ENCODE data around the gene SKAP2. TPM values are rescaled to one million over a fixed set of nuclear protein-coding genes. Genes with fewer than 3 reads are reported as not detected.

The SKAP2 gene
- total and polyA plus RNA-seq, 8 donors, result 4.6 to 127 (median 9.6) TPM

GRCh38 chr7:26619348-26619984 lies 244.9 kb downstream of the SKAP2 start:
- H3K4me3 ChIP-seq, result no peak overlapping the region
- no peaks in the 10 kb centered on the region for H3K4me1 ChIP-seq
- TF ChIP-seq POLR2AphosphoS5 (IDR thresholded peaks at IDR 0.05) (no peak), EP300 (IDR thresholded peaks at IDR 0.05) (no peak), POLR2A (IDR thresholded peaks at IDR 0.05) (no peak), CTCF (IDR thresholded peaks at IDR 0.05) (no peak)
- H3K9me3 ChIP-seq, result no peaks in the 10 kb centered on the region
- WGBS, 5 donors, result 93 to 98% (median 96%) methylated on average over 4 of the region's 4 CpGs
- DNase-seq, result no peak
- H3K27me3 ChIP-seq, result no peaks in the 10 kb centered on the region
- intact Hi-C loops (cut with DNase I; ENCODE audit: low total_unique reads), result no loop called here
- H3K36me3 ChIP-seq, result no peaks in the 10 kb centered on the region
- H3K27ac ChIP-seq, result no peak overlapping the region

GRCh38 chr7:26618898-26619297 lies 245.5 kb downstream of the SKAP2 start:
- WGBS, 5 donors, result 85 to 96% (median 86%) methylated on average over 8 of the region's 8 CpGs
- intact Hi-C loops (cut with DNase I; ENCODE audit: low total_unique reads), result no loop called here
- Histone ChIP-seq H3K36me3 (no peaks in the 10 kb centered on the region), H3K27me3 (no peaks in the 10 kb centered on the region), H3K27ac (no peak overlapping the region), H3K4me1 (no peaks in the 10 kb centered on the region), H3K9me3 (no peaks in the 10 kb centered on the region), H3K4me3 (no peak overlapping the region)
- TF ChIP-seq CTCF (IDR thresholded peaks at IDR 0.05) (no peak), POLR2A (IDR thresholded peaks at IDR 0.05) (no peak), EP300 (IDR thresholded peaks at IDR 0.05) (no peak), POLR2AphosphoS5 (IDR thresholded peaks at IDR 0.05) (no peak)
- DNase-seq, result no peak

- no peak for DNase-seq
- no peak for TF ChIP-seq POLR2A (IDR thresholded peaks at IDR 0.05)
- WGBS, 5 donors, result 74 to 85% (median 75%) methylated on average over 11 to 12 of the region's 12 CpGs
- Histone ChIP-seq H3K27me3 (no peaks in the 10 kb centered on the region), H3K9me3 (no peaks in the 10 kb centered on the region), H3K4me1 (no peaks in the 10 kb centered on the region), H3K36me3 (no peaks in the 10 kb centered on the region), H3K27ac (no peak overlapping the region), H3K4me3 (no peak overlapping the region)
- intact Hi-C loops (cut with DNase I; ENCODE audit: low total_unique reads), result no loop called here
Observed at GRCh38 chr7:26618449-26618848, 245.9 kb downstream of the SKAP2 start.

Other genes starting within 250 kb of the SKAP2 start
- gene HOXA1, start 231.4 kb upstream of the SKAP2 start, total RNA-seq, result under 1 TPM in 1 of 5 donors, not detected in 4; 0.55 TPM
- gene HOXA1, start 231.4 kb upstream of the SKAP2 start, polyA plus RNA-seq, result 1 to 10 TPM in 1 of 3 donors, under 1 TPM in 1, not detected in 1; 0.31 to 1.1 TPM
- gene HOXA2, start 238.1 kb upstream of the SKAP2 start, total RNA-seq, result 1 to 10 TPM in 3 of 5 donors, under 1 TPM in 1, not detected in 1; 0.89 to 2.3 (median 1.1) TPM
- 1 to 10 TPM; 1.1 to 3.7 (median 1.2) TPM for gene HOXA2, start 238.1 kb upstream of the SKAP2 start, polyA plus RNA-seq